DND-41 (cell line): Measurements from ENCODE around the gene NEU1.

ENCODE experiments used
- CTCF ChIP-seq: IDR thresholded peaks from 2 replicates; pipeline ENCODE4 v1.5.1; 2012; ENCODE audit warnings: borderline replicate concordance, low read length, moderate library complexity, mild to moderate bottlenecking; ENCODE audit not compliant: poor library complexity, severe bottlenecking; ENCODE audit errors: extremely low read depth
- EZH2 ChIP-seq: IDR thresholded peaks from 3 replicates; pipeline ENCODE4 v1.6.1; 2012; ENCODE audit warnings: borderline replicate concordance, low read depth, mild to moderate bottlenecking, moderate library complexity, low read length, inconsistent platforms; ENCODE audit not compliant: severe bottlenecking

- TF ChIP-seq CTCF (no peak), EZH2 (no peak)
Measured at GRCh38 chr6:31879143-31879542, 16.5 kb upstream of the NEU1 start.
